ENCODE measurements around the gene LRP1B. TPM values are rescaled to one million over a fixed set of nuclear protein-coding genes. Genes with fewer than 3 reads are reported as not detected.

LRP1B gene
- total RNA-seq, 1 donor from 2014 or later = 1.7 TPM

GRCh38 chr2:140842110-140842509 lies 1288.7 kb downstream of the LRP1B start:
- H3K27me3 Mint-ChIP-seq (ENCODE audit: low read depth) = peaks cover 8% of the 10 kb centered on the region
- TF ChIP-seq CTCF (IDR thresholded peaks at IDR 0.05; ENCODE audit: unreplicated experiment) = no peak
- H3K9me3 Mint-ChIP-seq = no peaks in the 10 kb centered on the region
- no peak for DNase-seq (ENCODE audit: low spot score in 2 of 2, unreplicated experiment in 2 of 2)
- H3K4me1 Mint-ChIP-seq = peaks cover 3% of the 10 kb centered on the region
- H3K4me3 Mint-ChIP-seq = no peak overlapping the region
- H3K27ac Mint-ChIP-seq = no peak overlapping the region
- no peaks in the 10 kb centered on the region for H3K36me3 Mint-ChIP-seq

GRCh38 chr2:140841141-140841540 lies 1289.7 kb downstream of the LRP1B start:
- TF ChIP-seq CTCF (IDR thresholded peaks at IDR 0.05; ENCODE audit: unreplicated experiment) = no peak

GRCh38 chr2:140836826-140837225 lies 1294.0 kb downstream of the LRP1B start:
- peaks cover 8% of the 10 kb centered on the region for H3K9me3 Mint-ChIP-seq
- no peaks in the 10 kb centered on the region for H3K36me3 Mint-ChIP-seq
- H3K27me3 Mint-ChIP-seq (ENCODE audit: low read depth) = peaks cover 1% of the 10 kb centered on the region
- DNase-seq (ENCODE audit: low spot score in 2 of 2, unreplicated experiment in 2 of 2) = no peak
- no peak overlapping the region for H3K27ac Mint-ChIP-seq
- H3K4me3 Mint-ChIP-seq = no peak overlapping the region
- no peak for TF ChIP-seq CTCF (IDR thresholded peaks at IDR 0.05; ENCODE audit: unreplicated experiment)
- no peaks in the 10 kb centered on the region for H3K4me1 Mint-ChIP-seq

More at GRCh38 chr2:140841141-140841540, 1289.7 kb downstream of the LRP1B start:
- H3K27me3 Mint-ChIP-seq (ENCODE audit: low read depth) = peaks cover 8% of the 10 kb centered on the region
- H3K27ac Mint-ChIP-seq = no peak overlapping the region
- H3K9me3 Mint-ChIP-seq = no peaks in the 10 kb centered on the region
- H3K4me1 Mint-ChIP-seq = no peaks in the 10 kb centered on the region
- H3K36me3 Mint-ChIP-seq = no peaks in the 10 kb centered on the region
- DNase-seq (ENCODE audit: low spot score in 2 of 2, unreplicated experiment in 2 of 2) = no peak
- H3K4me3 Mint-ChIP-seq = no peak overlapping the region

GRCh38 chr2:140835079-140835478 lies 1295.7 kb downstream of the LRP1B start:
- H3K9me3 Mint-ChIP-seq = peaks cover 25% of the 10 kb centered on the region
- no peak for DNase-seq (ENCODE audit: low spot score in 2 of 2, unreplicated experiment in 2 of 2)
- peaks cover 1% of the 10 kb centered on the region for H3K27me3 Mint-ChIP-seq (ENCODE audit: low read depth)
- H3K4me3 Mint-ChIP-seq = no peak overlapping the region
- no peak overlapping the region for H3K27ac Mint-ChIP-seq
- H3K36me3 Mint-ChIP-seq = peaks cover 8% of the 10 kb centered on the region
- no peaks in the 10 kb centered on the region for H3K4me1 Mint-ChIP-seq
- TF ChIP-seq CTCF (IDR thresholded peaks at IDR 0.05; ENCODE audit: unreplicated experiment) = no peak

- Mint-ChIP-seq H3K4me3 (no peak overlapping the region), H3K9me3 (peaks cover 10% of the 10 kb centered on the region), H3K4me1 (no peaks in the 10 kb centered on the region)
Observed at GRCh38 chr2:140814141-140814540, 1316.7 kb downstream of the LRP1B start.

More at GRCh38 chr2:140814141-140814540, 1316.7 kb downstream of the LRP1B start:
- TF ChIP-seq CTCF (IDR thresholded peaks at IDR 0.05; ENCODE audit: unreplicated experiment) = no peak
- DNase-seq (ENCODE audit: low spot score in 2 of 2, unreplicated experiment in 2 of 2) = no peak
- H3K27ac Mint-ChIP-seq = no peak overlapping the region
- no peaks in the 10 kb centered on the region for H3K36me3 Mint-ChIP-seq
- H3K27me3 Mint-ChIP-seq (ENCODE audit: low read depth) = no peaks in the 10 kb centered on the region
